ENCODE data around the gene SEPTIN6. TPM values are rescaled to one million over a fixed set of nuclear protein-coding genes. Genes with fewer than 3 reads are reported as not detected.

Gene SEPTIN6
- total and polyA plus RNA-seq, 2 donors (not counting 3 experiments of a cell fraction or from before 2014, with no cell fraction given): 23.1 to 31.8 TPM

DNA sequence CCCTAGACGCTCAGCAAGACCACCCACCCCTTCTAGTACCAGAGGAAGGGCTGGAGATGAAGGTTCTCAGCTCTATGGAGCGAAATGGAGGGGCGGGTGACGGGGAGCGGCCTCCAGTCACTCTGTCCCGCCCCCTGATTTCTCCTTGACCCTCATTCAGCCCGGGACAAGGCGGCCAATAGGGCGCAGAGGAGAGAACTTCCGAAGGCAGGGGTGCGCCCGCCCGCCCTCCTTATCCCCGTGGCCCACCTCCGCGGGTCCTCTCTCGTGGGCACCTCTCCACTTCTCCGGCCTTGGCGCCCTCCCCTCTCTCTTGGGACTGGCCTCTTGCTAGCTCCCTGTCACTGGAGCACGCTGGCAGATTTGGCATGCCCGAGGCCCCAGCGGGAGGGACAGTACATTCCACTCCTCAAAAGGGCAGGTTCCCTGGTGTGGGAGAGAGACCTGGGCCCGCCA is 1.1 kb upstream of the SEPTIN6 start:
- no peak overlapping the region for H3K4me2 ChIP-seq (ENCODE audit: insufficient read depth, low read length)
- DNase-seq (ENCODE audit: low read depth, low spot score): no peak
- dilution Hi-C loops (cut with MboI; ENCODE audit: extremely low pct_ligation_motif_present, low sequenced_read_pairs): no loop called here
- no peaks in the 10 kb centered on the region for H4K20me1 ChIP-seq (replicated peaks; ENCODE audit: control insufficient read depth, extremely low read depth, insufficient read depth, low read length)
- H3K27ac ChIP-seq (ENCODE audit: insufficient read depth, low read depth, low read length): no peak overlapping the region
- ChIA-PET CTCF (interaction anchor here (1.0 to 5.3 kb wide), 4 partner anchors 10 to 84 kb away, joined by 3 to 32 read pairs (median 6); no protein-coding TSS in a partner anchor), POLR2A (interaction anchor here (1.7 kb wide), 1 partner anchor 18 kb away, joined by 5 read pairs; no protein-coding TSS in a partner anchor)
- H3K36me3 ChIP-seq (ENCODE audit: control insufficient read depth in 2 of 2, extremely low read depth in 1 of 2, insufficient read depth in 2 of 2, low read length in 2 of 2): no peaks in the 10 kb centered on the region
- no peak overlapping the region for H3K4me3 ChIP-seq (replicated peaks in 1 of 3; ENCODE audit: insufficient read depth in 1 of 3, low read depth in 1 of 3, low read length in 3 of 3)
- H3K27me3 ChIP-seq (ENCODE audit: control insufficient read depth in 2 of 2, insufficient read depth in 2 of 2, low read length in 2 of 2): no peaks in the 10 kb centered on the region
- no peak for FAIRE-seq
- H2AFZ ChIP-seq (ENCODE audit: low read depth, low read length): peak overlapping the region; percentile 72
- intact Hi-C loops (cut with micrococcal nuclease): loop anchor here (1.0 to 5.0 kb wide), 5 partner anchors 37 to 88 kb away; partner anchors contain the start of gene NKRF
- no peaks in the 10 kb centered on the region for H3K9me1 ChIP-seq (replicated peaks; ENCODE audit: control insufficient read depth, extremely low read depth, insufficient read depth, low read length)
- peaks cover 7% of the 10 kb centered on the region for H3K4me1 ChIP-seq (ENCODE audit: control insufficient read depth, extremely low read depth, insufficient read depth, low read length)
- TF ChIP-seq GATA2 (IDR thresholded peaks at IDR 0.05; ENCODE audit: insufficient read depth, insufficient read length, low read depth, low read length) (no peak), CTCF (IDR thresholded peaks at IDR 0.05; ENCODE audit: extremely low read depth in 1 of 2, insufficient read depth in 1 of 2, low read depth in 1 of 2, low read length in 2 of 2) (no peak), EZH2 (IDR thresholded peaks at IDR 0.05; ENCODE audit: borderline replicate concordance, low read depth, low read length, severe bottlenecking) (no peak), POLR2AphosphoS5 (IDR thresholded peaks at IDR 0.05; ENCODE audit: insufficient read depth, low read depth, low read length) (no peak), POLR2A (IDR thresholded peaks at IDR 0.05; ENCODE audit: low read depth, low read length) (no peak), JUN (IDR thresholded peaks at IDR 0.05; ENCODE audit: borderline replicate concordance, insufficient read depth, insufficient read length, low read depth) (no peak), FOS (IDR thresholded peaks at IDR 0.05; ENCODE audit: borderline replicate concordance, insufficient read depth, low read length) (no peak), MYC (IDR thresholded peaks at IDR 0.05; ENCODE audit: low read depth, low read length) (no peak)
- TF ChIP-seq, protein P1, sequence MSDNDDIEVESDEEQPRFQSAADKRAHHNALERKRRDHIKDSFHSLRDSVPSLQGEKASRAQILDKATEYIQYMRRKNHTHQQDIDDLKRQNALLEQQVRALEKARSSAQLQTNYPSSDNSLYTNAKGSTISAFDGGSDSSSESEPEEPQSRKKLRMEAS (IDR thresholded peaks at IDR 0.05; ENCODE audit: insufficient read depth, insufficient read length): no peak
- H3K9me3 ChIP-seq (replicated peaks; ENCODE audit: control insufficient read depth, insufficient read depth, low read length): no peaks in the 10 kb centered on the region
- no peak overlapping the region for H3K9ac ChIP-seq (replicated peaks; ENCODE audit: extremely low read depth, insufficient read depth, low read length)
- no TSS peak for BruUV-seq (replicated peaks)
- H3K79me2 ChIP-seq (ENCODE audit: control insufficient read depth, insufficient read depth, low read length): peaks cover 18% of the 10 kb centered on the region

Data from endothelial cell of umbilical vein (primary cell).